AG20443 (cell line): Measurements from ENCODE around the gene HTRA1.
A peak's percentile ranks its signal among the peaks of the same experiment; 100 is the strongest.

ENCODE experiments used
- DNase-seq: peaks from one replicate; pipeline ENCODE4 v3.0.0; 2012; ENCODE audit warnings: low spot score, mixed read lengths

Gene HTRA1

DNA sequence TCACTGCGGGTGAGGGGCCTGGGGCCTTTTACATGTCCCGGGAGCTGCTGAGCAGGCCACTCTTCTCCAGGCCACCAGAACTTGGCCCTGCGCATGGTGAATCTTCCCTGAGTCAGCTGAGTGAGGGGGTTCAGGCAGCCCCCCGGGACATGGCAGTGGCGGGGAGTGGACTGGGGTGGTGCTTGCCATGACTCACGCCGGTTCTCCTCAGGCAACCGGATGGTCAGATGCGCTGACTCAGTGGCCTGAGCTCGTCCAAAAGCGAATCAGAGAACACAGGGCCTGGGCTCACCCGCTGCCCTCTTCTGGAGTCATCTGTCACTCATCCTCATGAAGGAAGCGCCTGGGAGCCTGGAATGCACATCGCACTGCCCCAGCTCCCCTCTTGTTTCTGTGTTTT is 33.5 kb downstream of the HTRA1 start:
- DNase-seq: peak; percentile 88

- no peak for DNase-seq
Measured at GRCh38 chr10:122495406-122496340, 34.3 kb downstream of the HTRA1 start.

- DNase-seq: no peak
Measured at GRCh38 chr10:122497241-122497640, 35.9 kb downstream of the HTRA1 start.

GRCh38 chr10:122498521-122498920 is 37.2 kb downstream of the HTRA1 start:
- peak; percentile 37 for DNase-seq

DNA sequence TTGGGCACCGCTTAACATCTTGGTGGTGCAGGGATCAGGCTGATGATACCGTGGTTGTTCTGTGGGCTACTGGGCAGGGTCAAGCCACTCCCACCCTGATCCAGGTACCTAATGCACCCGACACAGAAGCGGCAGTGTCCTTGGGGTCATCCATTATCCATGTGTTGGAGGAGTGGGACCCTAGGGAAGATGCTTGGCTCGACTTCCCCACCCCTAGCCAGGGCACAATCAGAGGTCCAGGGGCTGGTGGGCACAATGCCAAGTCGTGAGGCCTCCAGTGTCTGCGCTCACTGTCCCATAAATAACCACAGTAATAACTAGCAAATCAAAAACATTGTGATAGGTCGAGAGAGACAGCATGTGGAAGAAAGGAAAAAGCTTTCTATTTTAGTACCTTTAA is 37.7 kb downstream of the HTRA1 start:
- DNase-seq: no peak

DNA sequence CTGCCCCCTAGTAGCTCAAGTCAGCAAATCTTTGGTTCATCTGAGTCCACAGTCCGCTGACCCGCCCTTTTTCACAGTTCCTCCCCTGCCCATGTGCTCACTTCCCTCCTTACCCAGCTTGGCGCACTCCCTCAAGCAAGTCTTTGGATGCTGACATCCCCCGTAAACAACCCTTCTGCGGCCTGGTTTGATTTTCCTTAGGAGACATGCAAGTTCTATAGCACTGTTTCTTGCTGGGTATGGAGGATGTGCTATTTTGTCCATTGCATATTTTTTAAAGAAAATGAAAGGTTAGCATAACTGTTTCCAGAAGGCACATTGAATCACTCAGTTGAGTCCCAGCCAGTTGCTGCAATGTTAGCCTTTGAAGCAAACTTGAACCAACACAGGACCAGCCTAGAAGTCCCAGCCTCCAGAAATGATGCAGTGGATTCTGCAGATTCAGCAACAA is 38.2 kb downstream of the HTRA1 start:
- peak; percentile 81 for DNase-seq

DNA sequence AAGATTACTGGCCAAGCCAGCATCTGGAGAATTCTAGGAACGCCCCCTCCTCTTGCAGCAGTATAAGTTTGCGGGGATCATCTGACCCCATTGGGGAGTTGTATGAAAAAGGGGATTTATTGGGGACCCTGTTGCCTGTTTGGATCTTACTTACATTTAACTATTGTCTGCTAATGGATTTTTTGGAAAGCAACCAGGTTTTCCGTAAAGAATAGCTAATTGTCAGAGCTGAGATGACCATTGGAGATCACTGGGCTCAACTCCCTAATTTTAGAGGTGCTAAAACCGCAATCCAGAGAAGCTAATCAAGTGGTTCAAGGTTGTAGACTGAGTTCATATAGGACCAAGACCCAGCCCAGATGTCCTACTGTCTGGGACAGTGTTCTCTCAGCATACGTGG is 38.8 kb downstream of the HTRA1 start:
- no peak for DNase-seq

DNA sequence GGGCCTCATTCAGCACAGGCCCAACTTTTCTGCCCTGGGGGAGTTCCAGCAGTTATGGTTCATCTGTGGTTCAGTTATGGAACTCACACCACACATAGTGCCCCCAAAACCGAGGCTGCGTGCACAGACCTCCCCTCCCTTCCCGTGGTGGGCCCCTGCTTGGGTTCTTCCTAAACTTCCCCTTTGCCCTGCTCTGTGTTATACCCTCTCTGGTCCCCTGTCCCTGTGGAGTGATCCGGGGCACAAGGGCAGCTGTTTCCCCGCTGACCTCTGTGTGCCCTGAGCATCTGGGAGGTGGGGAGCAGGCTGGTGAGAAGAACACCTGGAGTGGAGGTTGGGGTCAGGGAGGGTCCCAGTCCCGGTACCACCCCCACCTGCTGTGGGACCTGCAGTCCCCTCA is 39.4 kb downstream of the HTRA1 start:
- DNase-seq: no peak

- no peak for DNase-seq
Measured at GRCh38 chr10:122503012-122503411, 41.7 kb downstream of the HTRA1 start.

GRCh38 chr10:122503886-122504609 is 42.7 kb downstream of the HTRA1 start:
- DNase-seq: no peak

DNA sequence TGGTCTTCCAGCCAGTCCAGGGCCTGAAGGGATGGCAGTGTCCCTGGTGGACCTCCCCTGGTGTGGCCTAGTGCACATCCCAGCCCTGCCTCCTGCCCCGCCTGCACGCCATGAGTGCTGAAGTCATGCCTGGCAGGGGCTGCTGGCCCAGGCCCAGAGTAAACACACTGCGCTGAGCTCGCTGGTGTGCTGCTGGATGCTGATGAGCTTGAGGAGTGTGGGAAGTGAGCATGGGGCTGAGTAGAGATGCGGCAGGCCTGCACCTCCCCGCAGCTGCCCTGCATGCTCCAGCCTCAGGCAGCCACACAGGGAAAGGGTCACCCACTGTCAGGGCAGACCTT is 43.2 kb downstream of the HTRA1 start:
- peak; percentile 96 for DNase-seq

DNA sequence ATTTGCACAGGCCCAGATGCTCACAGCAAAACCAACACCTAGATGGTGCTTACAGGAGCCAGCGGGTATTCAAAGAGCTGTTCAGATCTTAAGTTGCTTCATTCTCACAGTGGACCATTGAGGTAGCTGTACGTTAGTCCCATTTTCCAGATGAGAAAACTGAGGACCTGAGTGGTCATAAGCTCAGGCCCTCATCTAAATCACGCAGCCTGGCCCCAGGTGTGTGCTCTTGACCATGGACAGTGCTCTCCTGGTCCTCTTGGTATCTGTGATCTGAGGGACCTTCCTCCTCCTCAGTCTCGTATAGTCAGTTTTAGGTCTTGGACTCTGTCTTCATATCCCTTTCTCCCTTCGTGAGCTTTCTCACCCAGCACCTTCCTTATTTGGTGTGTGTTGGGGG is 43.7 kb downstream of the HTRA1 start:
- no peak for DNase-seq

- no peak for DNase-seq
Measured at GRCh38 chr10:122505885-122506645, 44.7 kb downstream of the HTRA1 start.

GRCh38 chr10:122507616-122508015 is 46.3 kb downstream of the HTRA1 start:
- DNase-seq: no peak

DNA sequence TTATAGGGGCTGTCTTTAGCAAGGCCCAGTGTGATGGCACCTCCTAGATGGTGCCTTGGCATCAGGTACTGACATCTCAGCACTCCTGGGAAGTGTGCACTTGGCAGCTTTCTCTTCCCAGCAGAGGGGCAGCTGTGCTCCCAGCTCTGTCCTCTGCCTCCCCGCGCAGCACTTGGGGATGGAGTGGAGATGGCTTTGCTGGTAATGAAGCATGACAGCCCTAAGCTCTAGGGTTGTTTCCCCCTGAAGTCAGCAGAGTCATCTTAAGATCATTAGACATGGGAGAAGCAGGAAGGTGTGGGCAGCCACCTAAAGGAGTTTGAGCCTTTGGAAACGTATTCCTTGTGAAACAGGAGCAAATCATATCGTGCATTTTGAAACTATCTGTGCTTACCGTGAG is 46.7 kb downstream of the HTRA1 start:
- no peak for DNase-seq

- no peak for DNase-seq
Measured at GRCh38 chr10:122509323-122509722, 48.0 kb downstream of the HTRA1 start.

DNA sequence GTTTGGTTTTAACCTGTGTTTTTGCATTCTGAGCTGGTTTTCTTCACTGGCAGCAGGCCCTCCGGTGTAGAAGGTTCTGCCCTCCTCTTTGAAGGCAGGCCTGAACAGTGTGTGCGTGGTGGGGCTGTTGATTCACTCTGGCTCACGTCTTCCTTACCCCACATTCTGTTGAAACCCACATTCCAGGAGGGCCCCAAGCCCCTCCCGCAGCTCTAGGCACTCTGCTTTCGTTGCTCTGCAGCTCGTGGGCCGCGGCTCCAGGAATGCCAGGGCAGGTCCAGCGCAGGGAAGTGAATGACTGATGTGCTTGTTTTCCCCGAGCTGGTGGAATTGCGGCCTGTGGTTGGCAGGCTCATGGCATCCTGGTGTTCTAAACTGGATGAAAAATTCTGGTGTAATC is 49.0 kb downstream of the HTRA1 start:
- no peak for DNase-seq

GRCh38 chr10:122510736-122511135 is 49.4 kb downstream of the HTRA1 start:
- DNase-seq: no peak

- DNase-seq: no peak
Measured at GRCh38 chr10:122513053-122513452, 51.7 kb downstream of the HTRA1 start.

DNA sequence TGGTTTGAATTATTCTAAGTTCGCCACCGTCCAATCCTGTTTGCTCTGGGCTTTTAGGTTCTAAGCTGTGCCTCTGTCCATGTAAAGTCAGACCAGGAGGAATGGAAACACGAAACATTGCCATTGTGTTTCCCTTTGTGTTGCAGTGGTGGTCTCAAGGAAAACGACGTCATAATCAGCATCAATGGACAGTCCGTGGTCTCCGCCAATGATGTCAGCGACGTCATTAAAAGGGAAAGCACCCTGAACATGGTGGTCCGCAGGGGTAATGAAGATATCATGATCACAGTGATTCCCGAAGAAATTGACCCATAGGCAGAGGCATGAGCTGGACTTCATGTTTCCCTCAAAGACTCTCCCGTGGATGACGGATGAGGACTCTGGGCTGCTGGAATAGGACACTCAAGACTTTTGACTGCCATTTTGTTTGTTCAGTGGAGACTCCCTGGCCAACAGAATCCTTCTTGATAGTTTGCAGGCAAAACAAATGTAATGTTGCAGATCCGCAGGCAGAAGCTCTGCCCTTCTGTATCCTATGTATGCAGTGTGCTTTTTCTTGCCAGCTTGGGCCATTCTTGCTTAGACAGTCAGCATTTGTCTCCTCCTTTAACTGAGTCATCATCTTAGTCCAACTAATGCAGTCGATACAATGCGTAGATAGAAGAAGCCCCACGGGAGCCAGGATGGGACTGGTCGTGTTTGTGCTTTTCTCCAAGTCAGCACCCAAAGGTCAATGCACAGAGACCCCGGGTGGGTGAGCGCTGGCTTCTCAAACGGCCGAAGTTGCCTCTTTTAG is 52.9 kb downstream of the HTRA1 start:
- DNase-seq: no peak

DNA sequence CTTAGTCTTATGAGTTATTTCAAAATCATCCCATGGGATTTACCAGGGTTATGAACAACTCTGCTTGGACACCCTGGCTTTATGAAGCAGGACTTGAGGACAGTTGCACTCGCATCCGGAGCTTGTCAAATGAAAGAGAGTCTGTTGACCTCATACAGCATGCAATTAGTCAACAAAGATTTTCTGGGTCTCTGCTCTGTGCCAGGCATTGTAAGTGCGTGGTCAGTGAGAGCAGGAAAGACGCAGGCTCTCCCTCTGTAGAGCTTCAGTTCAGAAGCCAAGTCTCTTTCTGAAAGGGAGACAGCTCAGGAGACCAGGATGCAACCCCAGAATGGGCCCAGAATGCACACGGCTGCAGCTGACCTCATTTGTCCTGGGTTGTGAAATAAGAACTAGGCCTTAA is 53.7 kb downstream of the HTRA1 start:
- DNase-seq: no peak
